GM18951 (cell line): ENCODE results near the gene SND1.

Experiments used
- POLR2A ChIP-seq: IDR thresholded peaks from 4 replicates; pipeline ENCODE4 v1.6.1; 2011; ENCODE audit warnings: mild to moderate bottlenecking; ENCODE audit not compliant: insufficient read length, insufficient read depth; ENCODE audit errors: extremely low read depth
- in situ Hi-C: fragments of 300-500 bp; cut with MboI; formaldehyde crosslinking; loops from one replicate; pipeline ENCODE4 v1.12.0; 2022; ENCODE audit warnings: low sequenced_read_pairs, mixed read lengths, inconsistent platforms; ENCODE audit not compliant: unreplicated experiment

SND1 gene

GRCh38 chr7:127632276-127632910 is 19.6 kb upstream of the SND1 start:
- in situ Hi-C loops = no loop called here
- TF ChIP-seq POLR2A = no peak

DNA sequence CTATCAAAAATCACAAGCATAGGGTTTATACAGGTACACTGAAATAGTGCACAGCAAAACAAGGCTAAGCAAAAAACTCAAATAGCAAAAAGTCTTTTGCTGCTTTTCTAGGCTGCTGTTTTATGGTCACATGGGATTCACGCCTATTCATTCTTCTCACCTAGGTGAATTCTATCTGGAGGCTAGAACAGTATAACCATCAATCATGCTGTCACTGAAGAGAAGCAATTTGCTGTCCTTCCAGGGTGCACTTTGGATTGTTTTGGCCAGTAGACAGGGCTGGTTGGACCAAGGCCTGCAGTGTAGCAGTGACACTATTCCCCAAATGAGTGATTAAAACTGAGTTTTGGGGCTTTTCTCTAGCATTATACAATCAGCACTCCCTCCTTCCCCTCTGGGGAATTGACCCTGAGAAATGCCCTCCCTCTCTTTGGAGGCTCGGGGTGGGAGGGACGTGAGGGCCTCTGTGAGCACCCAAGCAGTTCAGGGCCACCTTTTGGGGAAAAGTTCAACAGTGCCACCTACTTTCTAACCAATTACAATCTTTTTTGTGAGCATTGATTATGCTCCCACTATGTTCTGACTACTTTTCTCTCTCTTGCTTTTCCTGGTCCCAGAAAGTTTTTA is 16.2 kb upstream of the SND1 start:
- no peak for TF ChIP-seq POLR2A
- in situ Hi-C loops = no loop called here

DNA sequence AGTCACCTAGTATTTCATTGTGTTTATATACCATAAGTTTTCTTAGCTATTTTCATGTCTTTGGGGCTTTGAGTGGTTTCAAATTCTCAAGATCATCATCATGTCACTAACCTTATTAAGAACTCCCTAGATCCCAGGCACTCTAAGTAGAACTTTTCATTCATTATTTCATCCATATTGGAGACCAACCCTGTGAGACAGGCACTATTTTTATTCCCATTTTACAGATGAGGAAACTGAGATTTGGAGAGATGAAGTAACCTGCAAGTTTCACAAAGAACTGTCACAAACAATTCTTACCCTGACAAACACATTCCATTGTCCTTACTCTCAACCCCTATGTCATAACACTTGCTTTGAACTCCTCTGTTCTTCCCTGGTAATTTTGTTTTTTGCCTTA is 13.8 kb upstream of the SND1 start:
- in situ Hi-C loops = no loop called here
- TF ChIP-seq POLR2A = no peak

GRCh38 chr7:127644484-127644883 is 7.5 kb upstream of the SND1 start:
- in situ Hi-C loops = no loop called here
- no peak for TF ChIP-seq POLR2A

DNA sequence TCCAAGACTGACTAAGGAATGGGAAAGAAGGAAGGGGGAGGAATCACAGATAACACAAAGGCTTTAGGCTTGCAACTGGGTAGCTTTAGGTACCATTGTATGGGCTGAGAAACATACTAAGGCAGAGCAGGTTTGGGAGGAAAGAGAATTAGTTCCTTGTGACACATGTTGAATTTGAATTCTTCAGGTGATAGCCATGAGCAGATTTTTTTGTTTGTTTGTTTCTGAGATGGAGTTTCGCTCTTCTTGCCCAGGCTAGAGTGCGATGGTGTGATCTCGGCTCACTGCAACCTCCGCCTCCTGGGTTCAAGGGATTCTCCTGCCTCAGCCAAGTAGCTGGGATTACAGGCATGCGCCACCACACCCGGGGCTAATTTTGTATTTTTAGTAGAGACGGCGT is 4.4 kb upstream of the SND1 start:
- in situ Hi-C loops = no loop called here
- TF ChIP-seq POLR2A = no peak

GRCh38 chr7:127648986-127649385 is 3.0 kb upstream of the SND1 start:
- TF ChIP-seq POLR2A = no peak

DNA sequence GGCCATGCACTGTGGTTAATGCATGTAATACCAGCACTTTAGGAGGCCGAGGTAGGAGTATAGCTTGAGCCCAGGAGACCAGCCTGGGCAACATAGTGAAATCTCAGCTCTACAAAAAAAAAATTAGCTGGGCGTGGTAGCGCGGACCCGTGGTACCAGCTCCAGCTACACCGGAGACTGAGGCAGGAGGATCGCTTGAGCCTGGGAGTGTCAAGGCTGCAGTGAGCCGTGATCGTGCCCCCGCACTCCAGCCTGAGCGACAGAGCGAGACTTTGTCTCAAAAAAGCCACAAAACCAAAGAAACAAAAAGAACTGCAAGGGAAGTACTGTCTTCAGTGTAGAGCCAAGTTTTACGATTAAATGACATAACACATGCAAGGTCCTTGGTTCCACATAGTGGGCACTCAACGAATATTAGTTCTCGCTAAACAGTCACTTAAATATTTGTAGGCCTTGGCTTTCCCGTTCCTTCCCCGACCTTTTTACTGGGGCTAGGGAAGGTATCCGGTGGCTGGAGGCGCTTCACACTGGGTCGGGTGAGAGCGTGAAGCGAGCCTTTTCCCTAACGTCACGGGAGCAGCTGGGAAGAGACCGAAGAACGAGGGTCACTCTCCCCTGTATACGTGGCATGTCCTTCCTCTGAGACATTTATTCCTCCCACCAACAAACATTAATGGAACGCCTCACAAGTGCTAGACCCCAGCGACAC is 993 bp upstream of the SND1 start:
- no peak for TF ChIP-seq POLR2A
- in situ Hi-C loops = no loop called here

More at GRCh38 chr7:127648986-127649385, 3.0 kb upstream of the SND1 start:
- in situ Hi-C loops = no loop called here

DNA sequence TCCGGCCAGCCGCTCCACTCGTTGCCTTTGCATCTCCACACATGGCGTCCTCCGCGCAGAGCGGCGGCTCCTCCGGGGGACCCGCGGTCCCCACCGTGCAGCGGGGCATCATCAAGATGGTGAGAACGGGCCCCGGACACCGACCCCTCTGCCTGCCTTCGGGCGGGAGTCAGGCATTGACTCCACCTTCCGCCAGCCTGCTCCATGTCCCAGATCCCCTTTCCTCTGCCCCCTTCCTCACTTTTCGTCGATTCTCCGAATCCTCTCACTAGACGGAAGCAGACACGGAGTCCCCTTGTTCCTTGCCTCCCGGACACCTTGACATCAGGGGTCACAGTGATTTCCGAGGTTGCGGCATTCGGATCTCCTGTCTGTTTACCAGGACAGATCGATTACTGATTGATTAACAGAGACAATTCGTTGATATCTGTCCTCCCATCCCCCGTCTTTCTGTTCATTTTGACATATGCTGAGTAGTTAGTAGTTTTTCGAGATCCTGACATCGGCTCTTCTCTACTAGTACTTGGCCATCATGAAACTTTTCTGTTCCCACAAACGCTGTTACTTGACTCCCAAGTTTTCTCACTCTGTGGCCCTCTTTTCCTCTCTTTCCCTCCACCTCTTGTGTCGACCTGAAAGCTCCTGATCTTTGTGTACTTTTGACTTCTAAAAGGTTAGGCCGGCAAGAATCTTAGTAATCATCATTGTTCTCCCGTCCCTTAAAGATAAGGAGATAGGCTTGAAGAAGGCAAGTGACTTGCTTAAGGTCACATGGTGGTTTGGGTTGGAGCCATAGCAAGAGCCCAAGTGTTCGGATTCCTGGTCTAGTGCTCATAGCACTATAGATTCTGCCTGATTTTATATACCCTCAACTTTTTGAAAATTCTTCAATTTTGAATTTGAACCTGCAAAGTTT is 597 bp downstream of the SND1 start:
- in situ Hi-C loops = no loop called here
- no peak for TF ChIP-seq POLR2A

DNA sequence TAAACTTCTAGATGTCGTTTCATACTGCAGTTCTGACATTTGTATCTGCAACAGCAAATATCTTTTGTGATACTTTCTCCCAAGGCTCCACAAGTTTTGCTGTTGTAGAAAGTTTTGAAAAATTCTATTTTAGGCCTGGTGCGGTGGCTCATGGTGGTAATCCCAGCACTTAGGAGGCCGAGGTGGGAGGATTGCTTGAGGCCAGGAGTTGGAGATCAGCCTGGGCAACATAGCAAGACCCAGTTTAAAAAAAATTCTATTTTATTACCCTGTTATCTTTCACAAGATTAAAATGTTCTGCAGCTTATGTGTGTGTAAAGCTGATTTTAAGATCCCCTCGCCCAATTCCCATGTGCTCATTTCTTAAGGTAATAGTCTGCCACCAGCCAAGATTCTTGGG is 1.4 kb downstream of the SND1 start:
- TF ChIP-seq POLR2A = no peak
- in situ Hi-C loops = no loop called here

DNA sequence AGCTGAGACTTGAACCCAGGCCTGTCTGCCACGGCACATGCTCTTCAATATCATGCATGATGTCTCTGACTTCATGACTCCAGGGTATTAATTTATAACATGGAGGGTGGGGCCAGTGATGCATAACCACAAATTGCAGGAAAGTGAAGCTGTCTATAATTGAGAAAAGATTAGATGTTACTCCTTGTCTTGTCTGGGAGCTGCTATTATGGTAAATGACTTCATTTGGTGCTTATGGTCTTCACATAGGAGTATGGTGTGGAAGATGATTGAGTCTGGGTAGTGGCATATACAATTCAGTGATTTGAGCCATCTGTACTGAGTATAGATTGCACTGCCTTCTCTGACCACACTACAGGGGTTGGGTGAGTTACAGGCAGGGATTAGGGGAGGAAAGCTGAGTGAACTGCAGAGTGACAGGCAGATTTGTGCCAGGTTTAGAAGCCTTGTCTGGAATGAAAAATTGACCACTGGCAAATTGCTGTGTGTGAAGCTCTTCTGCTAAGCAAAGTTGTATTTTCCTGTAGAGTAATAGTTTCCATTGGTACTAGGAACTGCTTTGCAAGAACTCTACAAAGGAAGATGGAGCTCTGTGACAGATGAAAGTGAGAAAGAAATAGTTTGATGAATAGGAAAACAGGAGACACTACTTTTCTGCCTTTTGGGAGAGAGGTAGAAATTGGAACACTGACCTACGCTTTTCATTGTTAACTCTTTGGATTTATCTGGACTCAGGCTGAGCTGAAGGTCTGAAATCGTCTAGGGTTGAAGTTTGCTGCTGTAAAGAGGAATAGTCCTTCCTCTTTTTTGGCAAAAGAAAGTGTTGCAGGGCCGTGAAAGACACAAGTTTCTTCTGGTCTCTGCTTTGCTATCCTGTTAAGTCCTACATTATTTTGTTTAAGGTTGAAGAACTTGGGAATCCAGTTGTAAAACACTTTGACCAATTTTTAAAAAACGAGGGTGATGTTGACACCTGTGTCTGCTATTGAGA is 2.7 kb downstream of the SND1 start:
- no peak for TF ChIP-seq POLR2A
- in situ Hi-C loops = no loop called here

- no peak for TF ChIP-seq POLR2A
- in situ Hi-C loops = no loop called here
Measured at GRCh38 chr7:127655720-127656119, 3.7 kb downstream of the SND1 start.

DNA sequence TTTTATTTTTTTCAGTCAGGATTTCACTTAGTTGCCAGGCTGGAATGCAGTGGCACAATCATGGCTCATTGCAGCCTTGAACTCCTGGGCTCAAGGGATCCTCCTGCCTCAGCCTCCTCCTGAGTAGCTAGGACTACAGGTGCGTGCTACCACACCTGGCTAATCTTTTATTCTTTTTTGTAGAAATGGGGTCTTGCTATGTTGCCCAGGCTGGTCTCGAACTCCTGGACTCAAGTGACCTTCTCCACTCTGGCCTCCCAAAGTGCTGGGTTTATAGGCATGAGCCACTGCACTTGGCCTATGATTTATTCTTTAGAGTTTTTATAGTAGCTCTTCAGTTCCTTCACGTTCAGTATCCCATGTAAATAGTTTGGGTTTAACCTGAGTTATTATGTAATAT is 5.5 kb downstream of the SND1 start:
- in situ Hi-C loops = no loop called here
- TF ChIP-seq POLR2A = no peak
